Kidney (tissue), 14 donors: ENCODE results near the gene UBA52. TPM values are rescaled to one million over a fixed set of nuclear protein-coding genes. Genes with fewer than 3 reads are reported as not detected.
"Not testable (repeated sequence)": the region's sequence is repeated elsewhere in the genome, so short reads cannot be mapped to it uniquely, and the experiment has no call there.

Experiments used
- DNase-seq, 5 donors: peaks; one replicate each; pipeline ENCODE4 v3.0.0-alpha.2; 2013 to 2020
- FAIRE-seq: peaks from 2 replicates; lab custom pipeline; 2012; peaks lifted over from hg19 to GRCh38; lab: Jason Lieb, UNC
- H3K27ac ChIP-seq, 2 donors: one replicate each; pipeline ENCODE4 v1.7.0; 2013; ENCODE audit warnings: low read depth in 2 of 2, low read length in 2 of 2, inconsistent platforms in 1 of 2
- H3K27me3 ChIP-seq: one replicate; pipeline ENCODE4 v1.7.1; 2013; ENCODE audit warnings: low read length, inconsistent platforms; ENCODE audit not compliant: control insufficient read depth, insufficient read depth
- H3K36me3 ChIP-seq, 3 donors: one replicate each; pipeline versions ENCODE4 v1.7.0 to v1.7.1; 2013; ENCODE audit warnings: low read length in 3 of 3, control low read depth in 1 of 3, inconsistent platforms in 1 of 3; ENCODE audit not compliant: insufficient read depth in 3 of 3, control insufficient read depth in 2 of 3
- H3K4me1 ChIP-seq, 3 donors: one replicate each; pipeline versions ENCODE4 v1.7.0 to v1.7.1; 2013; ENCODE audit warnings: low read length in 3 of 3, inconsistent platforms in 1 of 3, low read depth in 1 of 3; ENCODE audit not compliant: control insufficient read depth in 2 of 3, insufficient read depth in 2 of 3
- H3K4me3 ChIP-seq, 3 donors: one replicate each; pipeline versions ENCODE4 v1.7.0 to v1.8.1; 2013; ENCODE audit warnings: low read length in 3 of 3, control low read depth in 1 of 3, inconsistent platforms in 1 of 3
- H3K9ac ChIP-seq, 3 donors: one replicate each; pipeline versions ENCODE4 v1.7.0 to v1.7.1; 2013; ENCODE audit warnings: low read length in 3 of 3, control low read depth in 1 of 3, inconsistent platforms in 1 of 3
- H3K9me3 ChIP-seq, 3 donors: one replicate each; pipeline versions ENCODE4 v1.7.0 to v1.7.1; 2013; ENCODE audit warnings: low read length in 3 of 3, control low read depth in 1 of 3, inconsistent platforms in 1 of 3; ENCODE audit not compliant: control insufficient read depth in 2 of 3, insufficient read depth in 1 of 3
- CTCF ChIP-seq: IDR thresholded peaks from 3 replicates; pipeline ENCODE4 v1.5.1; 2012; ENCODE audit warnings: mild to moderate bottlenecking, moderate library complexity, borderline replicate concordance; ENCODE audit not compliant: insufficient read depth; ENCODE audit errors: extremely low read depth
- intact Hi-C: fragments of 100-400 bp; cut with DNase I; formaldehyde crosslinking; loops from one replicate; pipeline ENCODE4 v1.11.1; 2022
- polyA plus RNA-seq: library from polyadenylated mRNA; stranded (reverse); fragments of 350-450 nt; fragmentation: Illumina TruSeq; extraction: RNeasy Lipid Tissue Mini Kit (QIAGEN cat#74804); gene quantifications from one replicate; pipeline ENCODE4 v1.2.3, GENCODE V29; 2014; ENCODE audit warnings: low read depth, low replicate concordance; ENCODE audit not compliant: insufficient read depth
- total RNA-seq: library from RNA; stranded (reverse); fragmentation: NEBNext Ultra II Directional; extraction: Animal tissue kit (Norgen Biotek cat#: 25700); gene quantifications from one replicate; pipeline ENCODE4 v1.2.1, GENCODE V29; 2021
- donor health status: control.
- donor health status: control.
- donor health status: control.
- donor health status: control.
- donor health status: control.
- donor health status: DM: yes; HTN: yes; CAD: no.
- donor health status: Normal renal cell carcinoma (clear cell type).

Gene UBA52
- total and polyA plus RNA-seq, 2 donors from 2014 or later, result 828 to 1,481 TPM

- DNase-seq, result peak; percentile 54 to 90 (median 78)
- intact Hi-C loops, result loop anchor here (10.0 kb wide), 1 partner anchor 248 kb away; no protein-coding TSS in a partner anchor
- H3K27ac ChIP-seq, result no peak overlapping the region
- peaks cover 2% of the 10 kb centered on the region for H3K27me3 ChIP-seq
- FAIRE-seq, result no peak
- no peaks in the 10 kb centered on the region for H3K36me3 ChIP-seq
- no peak overlapping the region for H3K4me3 ChIP-seq
- TF ChIP-seq CTCF, result no peak
- no peak overlapping the region for H3K9ac ChIP-seq
- H3K9me3 ChIP-seq, result no peaks in the 10 kb centered on the region
- peaks cover 0 to 5% (median 0%) of the 10 kb centered on the region in 3 donors for H3K4me1 ChIP-seq
Observed at GRCh38 chr19:18596752-18597157, 25.1 kb downstream of the UBA52 start.

DNA sequence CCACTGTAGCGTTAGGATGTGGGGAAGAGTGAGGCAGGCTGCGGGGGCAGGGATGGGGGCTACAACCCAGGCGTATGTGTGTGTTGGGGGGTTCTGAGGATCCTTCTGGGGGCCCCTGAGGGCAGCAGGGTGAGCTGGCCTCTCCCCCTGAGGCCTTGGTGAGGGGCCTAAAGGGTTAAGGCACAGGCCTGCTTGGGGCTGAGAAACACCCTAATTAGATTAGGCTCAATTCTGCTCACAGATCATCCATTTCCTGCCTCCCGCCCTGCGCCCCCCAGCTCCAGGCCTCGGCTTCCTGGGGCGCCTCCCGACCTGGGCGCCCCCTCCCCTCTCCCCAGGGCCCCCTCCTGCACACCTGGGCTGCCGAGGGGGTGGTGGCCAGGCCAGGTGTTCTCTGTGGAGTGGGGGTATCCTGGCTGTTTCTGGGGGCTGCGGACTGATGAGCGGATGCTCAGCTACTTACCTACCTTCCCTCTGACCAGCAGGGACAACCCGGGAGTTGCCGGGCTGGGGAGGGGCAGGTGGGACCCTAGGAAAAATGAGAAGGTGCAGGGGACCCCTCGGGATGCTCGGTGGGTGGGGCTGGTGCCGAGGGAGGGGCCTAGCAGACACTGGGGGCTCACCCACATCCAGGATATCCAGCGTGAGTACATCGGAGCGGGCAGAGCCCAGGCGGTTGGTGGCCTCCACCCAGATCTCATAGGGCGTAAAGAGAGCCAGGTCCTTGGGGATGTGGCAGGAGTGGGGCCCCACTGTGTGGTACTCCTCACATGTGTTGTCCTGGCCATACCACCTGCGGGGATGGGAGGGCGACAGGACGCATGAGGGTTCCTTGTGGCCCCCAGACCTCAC lies 26.4 kb downstream of the UBA52 start:
- intact Hi-C loops, result loop anchor here (10.0 kb wide), 1 partner anchor 247 kb away; no protein-coding TSS in a partner anchor
- H3K9ac ChIP-seq, result no peak overlapping the region
- H3K4me1 ChIP-seq, result peaks cover 0 to 5% (median 0%) of the 10 kb centered on the region in 3 donors
- no peak overlapping the region for H3K27ac ChIP-seq
- DNase-seq, result peak in 1 of 5 donors; percentile 42
- H3K27me3 ChIP-seq, result peaks cover 3% of the 10 kb centered on the region
- H3K36me3 ChIP-seq, result no peaks in the 10 kb centered on the region
- no peak overlapping the region for H3K4me3 ChIP-seq
- no peaks in the 10 kb centered on the region for H3K9me3 ChIP-seq
- FAIRE-seq, result no peak
- TF ChIP-seq CTCF, result no peak

- H3K4me1 ChIP-seq, result peaks cover 0 to 3% (median 0%) of the 10 kb centered on the region in 3 donors
- intact Hi-C loops, result loop anchor here (10.0 kb wide), 1 partner anchor 245 kb away; no protein-coding TSS in a partner anchor
Observed at GRCh38 chr19:18599485-18599884, 27.8 kb downstream of the UBA52 start.

GRCh38 chr19:18600692-18601397 lies 29.2 kb downstream of the UBA52 start:
- H3K9ac ChIP-seq, H3K4me3 ChIP-seq, FAIRE-seq, H3K9me3 ChIP-seq, H3K27ac ChIP-seq, intact Hi-C loops, H3K4me1 ChIP-seq, DNase-seq, H3K36me3 ChIP-seq: not testable (repeated sequence)
- H3K27me3 ChIP-seq, result peaks cover 11% of the 10 kb centered on the region

More at GRCh38 chr19:18599485-18599884, 27.8 kb downstream of the UBA52 start:
- Histone ChIP-seq H3K27ac (no peak overlapping the region), H3K36me3 (no peaks in the 10 kb centered on the region), H3K9me3 (no peaks in the 10 kb centered on the region), H3K4me3 (no peak overlapping the region), H3K27me3 (peaks cover 8% of the 10 kb centered on the region), H3K9ac (no peak overlapping the region)
- no peak for FAIRE-seq
- no peak for DNase-seq
- TF ChIP-seq CTCF, result no peak
